Stimulated activated CD8-positive, alpha-beta memory T cell treated with anti-CD3 and anti-CD28 coated beads, Interleukin-4, amount 100 ng/mL, for 4 hours (primary cell): Measurements from ENCODE around the gene CHIA.

Experiments
- DNase-seq, 2 donors: peaks; one replicate each; pipeline ENCODE4 v3.0.0-alpha.2; 2020; ENCODE audit warnings: low read depth in 2 of 2, low spot score in 1 of 2

CHIA gene

GRCh38 chr1:111290630-111291029, at the start of gene CHIA:
Gene CHIA, plus strand, starts transcription at chr1:111290851. Its CDS starts 19,617 bp downstream, at chr1:111310468.
- no peak for DNase-seq

GRCh38 chr1:111241797-111242196, 48.9 kb upstream of the CHIA start:
- DNase-seq = no peak

- DNase-seq = no peak
Observed at GRCh38 chr1:111242805-111243523, 47.7 kb upstream of the CHIA start.

- DNase-seq = no peak
Observed at GRCh38 chr1:111247125-111247838, 43.4 kb upstream of the CHIA start.

- DNase-seq = no peak
Observed at GRCh38 chr1:111249960-111250359, 40.7 kb upstream of the CHIA start.

- no peak for DNase-seq
Observed at GRCh38 chr1:111251570-111251969, 39.1 kb upstream of the CHIA start.

- no peak for DNase-seq
Observed at GRCh38 chr1:111252786-111253185, 37.9 kb upstream of the CHIA start.

- no peak for DNase-seq
Observed at GRCh38 chr1:111253876-111254275, 36.8 kb upstream of the CHIA start.

GRCh38 chr1:111256988-111257658, 33.5 kb upstream of the CHIA start:
- no peak for DNase-seq

- DNase-seq = no peak
Observed at GRCh38 chr1:111267801-111268508, 22.7 kb upstream of the CHIA start.

GRCh38 chr1:111269825-111270406, 20.7 kb upstream of the CHIA start:
- no peak for DNase-seq

GRCh38 chr1:111270771-111271463, 19.7 kb upstream of the CHIA start:
- DNase-seq = no peak

- no peak for DNase-seq
Observed at GRCh38 chr1:111271464-111271801, 19.2 kb upstream of the CHIA start.

- no peak for DNase-seq
Observed at GRCh38 chr1:111272081-111272480, 18.6 kb upstream of the CHIA start.

GRCh38 chr1:111274653-111275052, 16.0 kb upstream of the CHIA start:
- DNase-seq = no peak

- DNase-seq = no peak
Observed at GRCh38 chr1:111275079-111275478, 15.6 kb upstream of the CHIA start.

- DNase-seq = no peak
Observed at GRCh38 chr1:111275780-111276433, 14.7 kb upstream of the CHIA start.

GRCh38 chr1:111279144-111279543, 11.5 kb upstream of the CHIA start:
- no peak for DNase-seq

GRCh38 chr1:111280267-111280666, 10.4 kb upstream of the CHIA start:
- no peak for DNase-seq

GRCh38 chr1:111281411-111281810, 9.2 kb upstream of the CHIA start:
- DNase-seq = no peak
